Trophoblast cell (in vitro differentiated cells and primary cell): Measurements from ENCODE around the gene FCER2.
A peak's percentile ranks its signal among the peaks of the same experiment; 100 is the strongest.

ENCODE experiments used
- DNase-seq, 2 donors: peaks; one replicate each; pipeline ENCODE4 v3.0.0-alpha.2; 2016
- H2AFZ ChIP-seq: 2 replicates; pipeline ENCODE4 v1.6.1; 2013; ENCODE audit warnings: low read length, moderate library complexity, mild to moderate bottlenecking; ENCODE audit not compliant: insufficient read depth, poor library complexity
- H2AK5ac ChIP-seq: 2 replicates; pipeline ENCODE4 v1.6.1; 2013; ENCODE audit warnings: mild to moderate bottlenecking, low read length
- H2BK120ac ChIP-seq: 2 replicates; pipeline ENCODE4 v1.6.1; 2013; ENCODE audit warnings: low read length, mild to moderate bottlenecking, moderate library complexity; ENCODE audit not compliant: insufficient read depth, poor library complexity
- H2BK12ac ChIP-seq: 2 replicates; pipeline ENCODE4 v1.6.1; 2013; ENCODE audit warnings: mild to moderate bottlenecking, low read length, moderate library complexity
- H2BK5ac ChIP-seq: 2 replicates; pipeline ENCODE4 v1.6.1; 2013; ENCODE audit warnings: low read length, low read depth, moderate library complexity, mild to moderate bottlenecking; ENCODE audit not compliant: poor library complexity
- H3K14ac ChIP-seq: 2 replicates; pipeline ENCODE4 v1.6.1; 2013; ENCODE audit warnings: mild to moderate bottlenecking, low read length
- H3K18ac ChIP-seq: 2 replicates; pipeline ENCODE4 v1.6.1; 2013; ENCODE audit warnings: mild to moderate bottlenecking, low read length
- H3K23ac ChIP-seq: 2 replicates; pipeline ENCODE4 v1.6.1; 2013; ENCODE audit warnings: low read length
- H3K27ac ChIP-seq: 2 replicates; pipeline ENCODE4 v1.5.1; 2013; ENCODE audit warnings: low read depth, mild to moderate bottlenecking, inconsistent platforms, low read length, moderate library complexity
- H3K27me3 ChIP-seq: 2 replicates; pipeline ENCODE4 v1.6.1; 2013; ENCODE audit warnings: inconsistent platforms, mild to moderate bottlenecking, low read length, moderate library complexity; ENCODE audit not compliant: insufficient read depth
- H3K36me3 ChIP-seq, 2 experiments: 1 replicate in 1 of 2; 2 replicates in 1 of 2; pipeline ENCODE4 v1.6.1; 2013; ENCODE audit warnings: low read length in 2 of 2, mild to moderate bottlenecking in 2 of 2, moderate library complexity in 1 of 2; ENCODE audit not compliant: insufficient read depth in 2 of 2, control insufficient read depth in 1 of 2
- H3K4ac ChIP-seq: 2 replicates; pipeline ENCODE4 v1.6.1; 2013; ENCODE audit warnings: low read depth, mild to moderate bottlenecking, low read length, moderate library complexity
- H3K4me1 ChIP-seq, 2 experiments: 1 replicate in 1 of 2; 2 replicates in 1 of 2; pipeline ENCODE4 v1.6.1; 2013; ENCODE audit warnings: low read length in 2 of 2, mild to moderate bottlenecking in 2 of 2, moderate library complexity in 1 of 2; ENCODE audit not compliant: insufficient read depth in 2 of 2, control insufficient read depth in 1 of 2
- H3K4me2 ChIP-seq: 2 replicates; pipeline ENCODE4 v1.6.1; 2013; ENCODE audit warnings: inconsistent platforms, mild to moderate bottlenecking, low read length, moderate library complexity
- H3K4me3 ChIP-seq: 2 replicates; pipeline ENCODE4 v1.5.1; 2013; ENCODE audit warnings: mild to moderate bottlenecking, low read depth, low read length, inconsistent platforms
- H3K79me1 ChIP-seq: one replicate; pipeline ENCODE4 v1.6.1; 2013; ENCODE audit warnings: low read length
- H3K79me2 ChIP-seq: 2 replicates; pipeline ENCODE4 v1.6.1; 2013; ENCODE audit warnings: low read length, mild to moderate bottlenecking; ENCODE audit not compliant: control insufficient read depth, insufficient read depth, poor library complexity
- H3K9ac ChIP-seq: 2 replicates; pipeline ENCODE4 v1.6.1; 2013; ENCODE audit warnings: mild to moderate bottlenecking, low read length
- H3K9me3 ChIP-seq: 2 replicates; pipeline ENCODE4 v1.6.1; 2013; ENCODE audit warnings: low read depth, mild to moderate bottlenecking, control low read depth, inconsistent platforms, low read length; ENCODE audit not compliant: insufficient read depth
- H4K12ac ChIP-seq: 2 replicates; pipeline ENCODE4 v1.6.1; 2013; ENCODE audit warnings: low read depth, mild to moderate bottlenecking, low read length, moderate library complexity
- H4K8ac ChIP-seq: 2 replicates; pipeline ENCODE4 v1.6.1; 2013; ENCODE audit warnings: low read depth, mild to moderate bottlenecking, low read length, moderate library complexity
- H4K91ac ChIP-seq: one replicate; pipeline ENCODE4 v1.6.1; 2013; ENCODE audit warnings: low read depth, mild to moderate bottlenecking, low read length, moderate library complexity
- WGBS: extraction: QIAGEN DNeasy Blood & Tissue Kit; methylation state at CpG from one replicate; pipeline ENCODE4 v1.1.7; 2013; ENCODE audit warnings: missing lambda C conversion rate; ENCODE audit not compliant: insufficient read length, insufficient coverage; ENCODE audit errors: extremely low coverage; 5-methylcytosine and 5-hydroxymethylcytosine counted together

Gene FCER2

DNA sequence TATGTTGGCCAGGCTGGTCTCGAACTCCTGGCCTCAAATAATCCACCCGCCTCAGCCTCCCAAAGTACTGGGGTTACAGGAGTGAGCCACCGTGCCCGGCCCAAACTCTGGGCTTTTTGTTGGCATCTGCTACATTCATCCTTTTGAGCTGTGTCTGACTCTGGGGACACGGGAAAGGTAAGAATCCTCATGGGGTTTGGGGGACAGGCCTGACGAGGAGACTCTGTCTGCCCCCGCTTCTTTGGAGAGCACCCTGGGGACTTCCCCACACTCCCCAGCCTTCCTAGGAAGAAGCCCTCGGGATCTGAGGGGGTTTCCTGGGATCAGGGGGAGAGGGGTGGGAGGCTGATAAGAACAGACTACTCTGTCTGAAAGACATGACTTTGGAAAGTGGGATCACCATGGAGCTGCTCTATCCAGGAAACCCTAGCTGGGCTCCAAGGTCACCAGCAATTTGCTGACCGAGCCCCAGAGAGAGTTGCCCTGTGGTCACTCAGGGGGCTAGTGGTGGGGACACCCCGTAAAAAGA, 8.1 kb upstream of the FCER2 start:
- DNase-seq, result no peak
- H3K9ac ChIP-seq, result no peak overlapping the region
- no peak overlapping the region for H2BK5ac ChIP-seq
- no peak overlapping the region for H2BK12ac ChIP-seq
- H4K8ac ChIP-seq, result no peak overlapping the region
- no peak overlapping the region for H3K18ac ChIP-seq
- no peak overlapping the region for H4K91ac ChIP-seq
- H3K23ac ChIP-seq, result no peak overlapping the region
- H3K36me3 ChIP-seq, result no peaks in the 10 kb centered on the region
- H3K79me2 ChIP-seq, result no peaks in the 10 kb centered on the region
- H3K9me3 ChIP-seq, result no peaks in the 10 kb centered on the region
- no peak overlapping the region for H2AFZ ChIP-seq
- H3K27ac ChIP-seq, result no peak overlapping the region
- H3K27me3 ChIP-seq, result no peaks in the 10 kb centered on the region
- no CpG with 5 or more reads among the region's 10 CpGs for WGBS
- H2AK5ac ChIP-seq, result no peak overlapping the region
- H4K12ac ChIP-seq, result no peak overlapping the region
- no peaks in the 10 kb centered on the region for H3K79me1 ChIP-seq
- H3K4me2 ChIP-seq, result no peak overlapping the region
- H3K4me1 ChIP-seq, result no peaks in the 10 kb centered on the region
- no peak overlapping the region for H2BK120ac ChIP-seq
- no peak overlapping the region for H3K14ac ChIP-seq
- H3K4ac ChIP-seq, result no peak overlapping the region
- no peak overlapping the region for H3K4me3 ChIP-seq

GRCh38 chr19:7706955-7707456, 5.1 kb upstream of the FCER2 start:
- Histone ChIP-seq H3K18ac (no peak overlapping the region), H3K9me3 (no peaks in the 10 kb centered on the region), H3K4me2 (no peak overlapping the region), H3K4me3 (no peak overlapping the region), H3K9ac (no peak overlapping the region), H2BK5ac (no peak overlapping the region), H3K79me2 (no peaks in the 10 kb centered on the region), H4K12ac (no peak overlapping the region), H3K4ac (no peak overlapping the region), H3K14ac (no peak overlapping the region), H2BK120ac (no peak overlapping the region), H3K23ac (no peak overlapping the region), H3K79me1 (no peaks in the 10 kb centered on the region), H3K36me3 (no peaks in the 10 kb centered on the region), H2AFZ (no peak overlapping the region), H3K27ac (no peak overlapping the region), H4K8ac (no peak overlapping the region), H4K91ac (no peak overlapping the region), H2AK5ac (no peak overlapping the region), H3K4me1 (no peaks in the 10 kb centered on the region), H2BK12ac (no peak overlapping the region), H3K27me3 (no peaks in the 10 kb centered on the region)
- no CpG with 5 or more reads among the region's 8 CpGs for WGBS
- DNase-seq, result no peak

GRCh38 chr19:7706188-7706954, 4.4 kb upstream of the FCER2 start:
- Histone ChIP-seq H4K91ac (no peak overlapping the region), H2BK120ac (no peak overlapping the region), H2AK5ac (no peak overlapping the region), H2AFZ (no peak overlapping the region), H3K9ac (no peak overlapping the region), H3K36me3 (no peaks in the 10 kb centered on the region), H3K18ac (no peak overlapping the region), H3K23ac (no peak overlapping the region), H3K27me3 (no peaks in the 10 kb centered on the region), H3K79me1 (no peaks in the 10 kb centered on the region), H3K4me1 (no peaks in the 10 kb centered on the region), H3K14ac (no peak overlapping the region), H3K4ac (no peak overlapping the region), H2BK12ac (no peak overlapping the region), H4K12ac (no peak overlapping the region), H3K4me2 (no peak overlapping the region), H3K27ac (no peak overlapping the region), H3K4me3 (no peak overlapping the region), H2BK5ac (no peak overlapping the region), H3K79me2 (no peaks in the 10 kb centered on the region), H3K9me3 (no peaks in the 10 kb centered on the region), H4K8ac (no peak overlapping the region)
- no peak for DNase-seq
- no CpG with 5 or more reads among the region's 14 CpGs for WGBS

DNA sequence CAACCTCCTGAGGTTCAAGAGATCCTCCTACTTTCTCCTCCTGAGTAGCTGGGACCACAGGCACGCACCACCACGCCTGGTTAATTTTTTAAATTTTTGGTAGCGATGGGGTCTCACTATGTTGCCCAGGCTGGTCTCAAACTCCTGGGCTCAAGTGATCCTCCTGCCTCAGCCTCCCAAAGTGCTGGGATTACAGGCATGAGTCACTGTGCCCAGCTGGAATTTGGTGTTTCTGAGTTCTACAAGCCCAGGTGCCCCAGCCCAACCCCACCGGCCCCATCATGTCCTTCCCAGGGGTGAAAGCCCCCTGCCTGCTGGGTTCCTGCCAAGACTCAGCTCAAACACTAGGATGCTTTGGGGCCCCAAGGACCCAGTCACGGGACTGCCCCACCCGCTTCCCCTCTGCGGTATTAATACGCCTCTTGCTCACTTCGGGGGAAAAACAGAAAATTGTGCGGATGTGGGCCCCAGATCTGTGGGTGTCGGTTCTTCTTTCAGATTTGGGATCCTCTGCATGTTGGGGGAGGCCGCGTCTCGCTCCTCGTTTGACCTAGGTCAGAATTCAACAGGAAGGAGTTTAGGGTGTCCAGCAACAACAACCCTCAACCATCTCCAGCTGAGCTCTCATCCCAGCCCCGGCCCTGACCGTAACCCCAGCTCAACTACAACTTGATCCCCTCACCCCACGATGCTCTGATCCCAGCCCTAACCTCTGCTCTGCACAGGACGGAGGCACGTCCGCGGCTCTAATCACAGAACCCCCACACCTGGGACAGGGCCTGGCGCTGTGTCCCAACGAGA, 3.7 kb upstream of the FCER2 start:
- Histone ChIP-seq H3K4me1 (no peaks in the 10 kb centered on the region), H3K79me2 (no peaks in the 10 kb centered on the region), H3K4me3 (no peak overlapping the region), H2BK120ac (no peak overlapping the region), H3K23ac (no peak overlapping the region), H3K14ac (no peak overlapping the region), H3K4me2 (no peak overlapping the region), H4K8ac (no peak overlapping the region), H4K12ac (no peak overlapping the region), H3K36me3 (no peaks in the 10 kb centered on the region), H2AK5ac (no peak overlapping the region), H2AFZ (no peak overlapping the region), H3K27ac (no peak overlapping the region), H3K9ac (no peak overlapping the region), H3K27me3 (no peaks in the 10 kb centered on the region), H4K91ac (no peak overlapping the region), H2BK12ac (no peak overlapping the region), H3K18ac (no peak overlapping the region), H3K9me3 (no peaks in the 10 kb centered on the region), H3K4ac (no peak overlapping the region), H2BK5ac (no peak overlapping the region), H3K79me1 (no peaks in the 10 kb centered on the region)
- WGBS, result no CpG with 5 or more reads among the region's 24 CpGs
- peak; percentile 13 to 16 for DNase-seq
